Fibroblast of skin of back (primary cell): Measurements from ENCODE around the gene PRRC2A.

Source experiments
- DNase-seq: peaks from one replicate; pipeline ENCODE4 v3.0.0-alpha.2; 2013

PRRC2A gene

DNA sequence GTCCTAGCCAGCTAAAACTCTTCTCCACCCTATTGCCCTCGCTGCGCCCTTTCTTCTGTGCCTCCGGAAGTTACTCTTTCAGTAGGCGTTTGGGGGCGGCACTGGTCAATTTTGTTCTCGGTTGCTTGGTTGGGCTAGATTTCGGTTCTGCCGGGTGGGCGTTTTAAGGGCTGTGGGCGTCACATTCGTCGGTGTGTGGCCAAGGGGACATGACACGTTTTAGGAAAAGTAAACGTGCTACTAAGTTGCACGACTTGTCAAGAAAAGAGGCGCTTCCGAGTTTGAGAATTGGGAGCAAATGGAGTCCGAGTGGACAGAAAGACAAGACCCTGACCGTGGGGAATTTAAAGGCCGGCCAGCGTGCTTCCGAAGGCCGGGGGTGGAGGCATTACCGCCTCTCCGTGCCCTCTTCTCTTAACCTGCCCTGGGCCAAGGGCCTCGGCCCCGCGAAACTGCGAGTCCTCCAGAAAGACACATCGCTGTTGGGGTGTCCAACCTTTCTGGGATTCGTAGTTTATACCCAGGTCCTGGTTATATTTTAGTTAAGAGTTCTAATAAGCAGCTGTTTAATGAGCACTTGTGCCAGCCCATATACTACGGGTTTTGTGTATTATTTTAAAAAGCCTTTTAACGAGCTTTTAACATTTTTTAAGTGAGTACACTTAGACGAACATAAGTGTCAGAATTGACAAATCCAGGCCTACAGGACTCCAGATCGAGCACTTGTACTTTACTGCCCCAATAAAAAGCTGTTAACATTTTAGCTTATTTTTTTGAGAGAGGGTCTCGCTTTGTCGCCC lies 32.6 kb downstream of the PRRC2A start:
- peak; percentile 94 for DNase-seq

DNA sequence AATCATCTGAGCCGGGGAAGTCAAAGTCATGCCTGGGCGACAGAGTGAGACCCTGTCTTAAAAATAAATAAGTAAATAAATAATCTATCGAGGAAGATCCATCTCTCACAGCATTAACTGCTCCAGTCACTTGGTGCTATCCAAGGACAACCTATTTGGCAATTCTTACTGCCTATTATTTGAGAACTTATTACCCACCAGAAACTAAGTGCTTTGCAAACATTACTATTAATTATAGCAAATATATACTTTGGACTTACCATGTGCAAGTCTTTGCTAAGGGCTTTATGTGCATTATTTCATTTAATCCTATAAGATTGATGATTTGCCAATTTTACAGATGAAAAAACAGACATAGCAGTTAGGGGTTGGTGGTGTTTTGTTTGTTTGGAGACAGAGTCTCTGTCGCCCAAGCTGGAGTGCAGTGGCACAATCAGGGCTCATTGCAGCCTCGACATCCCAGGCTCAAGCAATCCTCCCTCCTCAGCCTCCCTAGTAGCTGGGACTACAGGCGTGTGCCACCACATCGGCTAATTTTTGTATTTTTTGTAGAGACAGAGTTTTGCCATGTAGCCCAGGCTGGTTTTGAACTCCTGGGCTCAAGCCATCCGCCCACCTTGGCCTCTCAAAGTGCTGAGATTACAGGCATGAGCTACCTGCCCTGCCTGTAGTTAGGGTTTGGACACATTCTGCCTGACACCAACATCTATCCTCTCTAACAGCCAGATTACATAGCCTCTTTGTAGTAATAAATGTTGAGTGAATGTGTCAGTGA lies 34.2 kb downstream of the PRRC2A start:
- no peak for DNase-seq

DNA sequence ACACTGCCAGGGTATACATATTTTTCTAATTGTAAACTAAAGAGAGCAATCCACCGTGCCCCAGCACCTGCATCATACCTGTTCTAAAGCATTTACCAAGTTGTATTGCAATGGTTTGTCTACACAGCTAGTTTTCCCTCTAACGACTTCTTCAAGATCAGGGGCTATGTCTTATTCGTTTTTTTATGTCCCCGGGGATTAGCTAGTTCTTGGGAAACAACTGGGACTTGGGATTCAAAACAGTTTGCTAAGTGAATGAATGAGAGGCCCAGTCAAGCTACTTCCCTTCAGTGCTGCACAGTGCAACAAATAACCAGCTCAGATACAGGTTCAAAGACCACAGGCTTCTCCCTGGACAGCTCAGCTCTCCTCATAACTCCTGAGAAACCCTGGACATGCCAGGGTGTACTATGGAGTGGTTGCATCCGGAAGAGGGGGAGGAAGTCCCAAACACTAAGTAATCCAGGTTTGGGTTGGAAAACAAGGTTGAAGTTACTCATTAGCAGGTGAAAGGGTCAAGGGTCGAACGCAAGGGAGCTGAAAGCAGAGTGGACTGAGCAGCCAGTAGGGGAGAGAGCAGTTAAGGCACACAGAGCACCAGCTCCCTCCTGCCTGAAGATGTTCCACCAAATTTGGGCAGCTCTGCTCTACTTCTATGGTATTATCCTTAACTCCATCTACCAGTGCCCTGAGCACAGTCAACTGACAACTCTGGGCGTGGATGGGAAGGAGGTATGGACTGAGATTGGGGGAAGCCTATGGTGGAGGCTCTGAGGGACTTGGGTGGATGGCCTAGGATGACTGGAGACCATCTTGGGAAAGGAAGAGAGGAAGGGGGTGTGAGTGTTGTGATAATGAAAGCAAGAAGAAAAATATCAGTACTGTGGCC lies 35.1 kb downstream of the PRRC2A start, which contains the start of gene APOM:
TSS of gene APOM (plus strand) at position 546 of the 889 bp plus-strand sequence. CDS start at position 619, 73 bp downstream.
- no peak for DNase-seq

DNA sequence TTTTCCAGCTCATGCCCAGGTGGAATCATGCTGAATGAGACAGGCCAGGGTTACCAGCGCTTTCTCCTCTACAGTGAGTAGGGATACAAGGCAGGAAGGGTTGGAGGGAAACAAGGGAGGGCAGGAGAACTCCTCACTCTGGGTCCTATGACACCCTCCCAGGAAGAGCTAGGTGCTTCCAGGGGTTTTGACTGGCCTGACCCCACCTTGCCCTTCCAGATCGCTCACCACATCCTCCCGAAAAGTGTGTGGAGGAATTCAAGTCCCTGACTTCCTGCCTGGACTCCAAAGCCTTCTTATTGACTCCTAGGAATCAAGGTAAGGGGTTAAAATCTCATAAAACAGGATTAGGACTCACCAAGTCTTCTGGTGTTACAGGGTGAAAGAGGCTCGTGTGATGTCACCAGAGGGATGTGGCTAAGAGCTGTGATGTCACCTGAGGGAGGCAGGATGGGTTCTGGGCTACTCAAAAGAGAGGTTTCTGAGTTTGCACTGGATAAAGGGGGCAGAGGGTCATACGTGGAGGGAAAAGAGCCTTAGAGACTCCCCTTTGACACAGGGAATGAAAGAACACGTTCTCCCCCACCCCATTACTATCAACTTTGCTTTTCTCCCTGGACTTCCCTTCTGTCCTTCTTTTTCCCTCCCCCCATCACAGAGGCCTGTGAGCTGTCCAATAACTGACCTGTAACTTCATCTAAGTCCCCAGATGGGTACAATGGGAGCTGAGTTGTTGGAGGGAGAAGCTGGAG lies 37.1 kb downstream of the PRRC2A start:
- DNase-seq = no peak

DNA sequence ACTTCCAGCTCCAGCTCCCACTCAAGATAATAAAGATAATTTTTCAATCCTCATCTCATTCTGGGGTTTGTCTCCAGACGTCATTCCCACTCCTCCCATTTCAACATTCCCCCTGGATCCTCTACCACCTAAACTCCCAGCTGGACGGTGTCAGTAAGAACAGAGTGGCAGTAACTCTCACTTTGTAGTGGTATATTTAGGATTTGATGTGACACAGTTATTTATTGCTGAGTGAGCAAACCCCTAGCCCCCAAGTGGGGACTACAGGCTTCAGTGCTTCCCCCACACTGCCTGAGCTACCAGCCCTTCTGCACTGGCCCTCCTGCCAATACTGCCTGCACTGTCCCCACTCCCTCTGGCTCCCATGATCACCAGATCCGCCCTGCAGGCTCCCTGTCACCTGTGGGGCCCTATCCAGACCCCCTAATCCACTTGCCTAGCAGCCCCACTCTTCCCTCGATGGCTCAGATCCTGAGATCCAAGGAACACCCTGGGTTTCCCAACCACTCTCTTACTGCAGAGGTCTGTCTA lies 37.7 kb downstream of the PRRC2A start:
- DNase-seq = no peak

DNA sequence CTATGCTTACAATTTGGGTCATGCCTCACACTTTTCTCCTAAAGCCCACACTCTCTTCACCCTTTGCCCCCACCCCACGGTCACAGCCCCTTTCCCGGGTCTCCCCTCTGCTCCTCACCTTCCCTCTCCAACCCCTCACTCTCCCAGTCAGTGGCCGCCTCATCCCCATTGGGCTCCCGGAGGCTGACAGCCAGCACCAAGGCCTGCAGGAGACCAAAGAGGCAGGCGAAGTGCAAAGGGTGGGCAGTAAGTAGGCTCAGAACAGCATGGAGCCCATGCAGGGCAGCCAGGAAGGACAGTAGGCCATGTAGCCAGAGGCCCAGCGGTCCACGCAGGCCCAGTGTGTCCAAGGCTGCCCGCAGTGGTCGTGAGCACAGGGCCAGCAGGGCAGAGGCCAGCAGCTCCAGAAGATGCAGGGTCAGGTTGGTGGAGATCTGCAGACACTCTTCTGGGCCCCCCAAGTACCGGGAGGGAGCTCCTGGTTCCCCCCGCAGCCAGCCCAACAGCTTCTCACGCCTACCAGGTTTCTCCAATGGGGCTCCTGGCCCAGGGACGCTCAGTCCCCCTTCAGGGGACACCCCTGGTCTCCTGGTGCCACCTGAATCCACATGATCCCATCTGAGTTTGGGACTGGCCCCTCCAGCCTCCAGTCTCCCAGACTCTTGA lies 38.6 kb downstream of the PRRC2A start:
- no peak for DNase-seq

DNA sequence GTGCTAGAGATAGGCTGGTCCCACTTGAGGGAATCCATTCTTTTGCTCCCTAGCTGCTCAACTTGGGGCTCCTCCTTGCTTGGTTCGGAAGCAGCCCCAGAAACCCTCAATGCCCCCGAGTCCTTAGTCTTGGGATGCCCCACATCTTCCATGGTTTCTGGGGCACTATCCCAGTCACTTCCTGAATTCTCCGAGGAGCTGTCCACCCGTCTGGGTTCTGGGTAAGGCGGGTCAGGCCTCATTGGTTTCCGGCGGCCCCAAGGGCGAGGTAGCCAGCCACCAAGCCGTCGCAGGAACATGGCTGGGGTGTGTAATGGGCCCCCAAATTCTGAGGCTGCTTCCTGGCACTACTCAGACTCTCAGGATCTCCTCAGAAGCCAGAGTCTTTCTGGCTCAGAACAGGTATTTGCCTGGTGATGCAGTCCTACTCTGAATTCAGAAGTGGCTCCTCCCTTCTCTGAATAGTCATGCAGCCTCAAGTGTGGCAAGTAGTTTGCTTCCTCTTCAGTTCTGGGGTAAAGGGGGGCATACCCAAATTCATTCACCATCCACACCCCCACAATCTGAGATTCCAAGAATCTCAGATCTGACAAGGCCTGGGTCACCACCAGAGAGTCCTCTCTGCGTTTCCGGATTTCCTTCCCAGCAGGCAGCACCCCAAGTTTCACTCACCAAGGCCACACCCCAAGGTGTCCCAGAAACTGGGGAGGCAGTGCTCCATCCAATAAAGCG lies 39.3 kb downstream of the PRRC2A start:
- peak; percentile 23 for DNase-seq

DNA sequence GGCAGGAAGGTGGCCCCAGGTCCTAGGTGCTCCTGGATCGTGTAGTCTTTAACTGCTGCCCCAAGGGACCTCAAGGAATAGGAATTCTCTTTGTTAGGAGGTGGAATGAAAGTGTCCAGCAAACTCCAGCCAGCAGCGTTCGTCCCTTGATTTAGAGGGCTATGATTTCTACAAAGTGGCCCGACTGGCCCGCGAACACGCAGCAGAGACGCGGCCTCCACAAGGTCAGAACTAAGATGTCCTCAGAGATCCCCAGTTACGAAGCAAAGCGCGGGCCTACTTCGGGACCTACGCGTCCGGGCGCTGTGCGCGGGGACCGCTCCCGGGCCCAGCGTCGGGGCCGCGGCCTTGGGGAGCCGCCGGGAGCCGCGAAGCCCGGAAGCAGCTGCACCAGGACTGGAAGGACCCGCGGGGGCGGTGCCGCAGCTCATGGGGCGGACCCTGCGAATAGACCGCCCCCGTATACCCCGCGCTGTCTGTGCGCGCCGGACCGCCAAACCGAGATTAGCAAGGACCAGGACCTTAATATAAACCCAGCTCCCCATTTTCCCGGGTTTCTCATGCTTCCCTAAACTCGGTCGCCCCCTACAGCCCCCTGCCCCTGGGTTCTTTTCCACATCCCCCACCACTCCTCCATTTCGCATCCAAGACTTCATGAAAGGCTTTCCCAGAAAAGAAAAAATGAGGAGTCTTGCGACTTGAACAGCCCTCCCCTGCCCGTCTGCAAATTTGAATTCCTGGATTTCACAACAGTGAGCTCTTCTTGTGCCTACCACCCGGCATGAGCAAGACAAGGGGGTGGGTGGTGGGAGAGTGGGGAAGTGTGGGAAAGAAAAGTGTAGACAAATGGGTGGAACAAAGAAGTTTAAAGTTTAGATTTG lies 40.1 kb downstream of the PRRC2A start, which contains the start of gene C6orf47:
TSS of gene C6orf47 (minus strand) at position 398 of the 881 bp plus-strand sequence. CDS start 831 bp downstream, outside the sequence.
- DNase-seq = peak; percentile 80

DNA sequence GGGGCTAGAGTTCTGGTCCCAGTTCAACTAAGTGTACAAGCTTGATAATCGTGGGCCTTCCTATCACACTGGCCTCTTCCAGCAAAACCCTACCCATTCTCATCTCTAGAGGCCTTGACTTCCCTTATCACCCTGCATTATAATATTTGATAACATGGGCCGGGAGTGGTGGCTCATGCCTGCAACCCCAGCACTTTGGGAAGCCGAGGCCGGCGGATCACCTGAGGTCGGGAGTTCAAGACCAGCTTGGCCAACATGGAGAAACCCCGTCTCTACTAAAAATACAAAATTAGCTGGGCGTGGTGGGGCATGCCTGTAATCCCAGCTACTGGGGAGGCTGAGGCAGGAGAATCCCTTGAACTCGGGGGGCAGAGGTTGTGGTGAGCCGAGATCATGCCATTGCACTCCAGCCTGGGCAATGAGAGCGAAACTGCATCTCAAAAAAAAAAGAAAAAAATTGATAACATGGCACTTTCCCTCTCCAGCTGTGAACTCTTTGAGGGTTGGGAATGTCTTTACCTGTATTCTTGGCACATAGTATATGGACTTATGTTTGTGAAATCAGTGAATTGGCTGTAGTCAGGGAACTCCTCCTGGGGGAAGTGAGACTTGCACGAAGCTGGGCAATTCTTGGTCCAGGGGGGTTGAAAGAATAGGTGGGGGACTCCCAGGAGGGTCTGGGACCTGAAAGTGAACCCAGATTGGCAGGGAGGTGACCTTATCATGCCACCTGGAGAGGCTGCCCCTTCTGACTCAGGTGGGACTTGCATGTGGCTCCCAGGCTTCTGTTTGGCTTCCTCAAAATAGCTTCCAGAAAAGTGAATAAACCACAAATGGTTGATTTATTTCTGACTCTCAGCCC lies 41.0 kb downstream of the PRRC2A start:
- no peak for DNase-seq

DNA sequence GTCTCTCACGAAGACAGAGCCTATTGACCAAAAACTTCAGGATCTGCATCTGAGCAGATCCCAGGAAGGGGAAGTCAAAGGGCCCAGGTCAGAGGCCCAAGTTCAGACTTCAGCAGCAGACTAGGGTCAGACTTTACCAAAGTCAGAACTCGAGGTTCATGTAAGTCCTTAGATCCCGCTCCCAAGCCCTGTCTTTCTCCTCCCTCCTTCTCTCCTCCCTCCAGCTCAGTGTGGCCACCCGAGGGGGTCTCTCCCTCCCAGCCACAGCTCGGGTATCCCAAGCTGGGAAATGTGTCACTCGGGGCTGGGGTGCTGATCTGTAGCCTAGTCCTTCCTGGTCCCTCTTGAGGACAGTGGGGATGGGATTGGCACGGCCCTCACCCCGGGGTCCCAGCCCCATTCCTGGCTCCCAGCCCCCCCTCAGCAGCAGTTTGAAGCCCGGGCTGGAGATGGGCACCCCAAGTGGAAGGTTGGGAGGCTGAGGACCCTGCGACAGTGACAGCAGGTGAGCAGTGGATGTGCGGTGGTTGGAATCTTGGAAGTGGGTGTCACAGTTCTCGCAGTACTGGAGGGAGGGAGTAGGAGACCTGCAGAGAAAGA lies 41.7 kb downstream of the PRRC2A start:
- no peak for DNase-seq

DNA sequence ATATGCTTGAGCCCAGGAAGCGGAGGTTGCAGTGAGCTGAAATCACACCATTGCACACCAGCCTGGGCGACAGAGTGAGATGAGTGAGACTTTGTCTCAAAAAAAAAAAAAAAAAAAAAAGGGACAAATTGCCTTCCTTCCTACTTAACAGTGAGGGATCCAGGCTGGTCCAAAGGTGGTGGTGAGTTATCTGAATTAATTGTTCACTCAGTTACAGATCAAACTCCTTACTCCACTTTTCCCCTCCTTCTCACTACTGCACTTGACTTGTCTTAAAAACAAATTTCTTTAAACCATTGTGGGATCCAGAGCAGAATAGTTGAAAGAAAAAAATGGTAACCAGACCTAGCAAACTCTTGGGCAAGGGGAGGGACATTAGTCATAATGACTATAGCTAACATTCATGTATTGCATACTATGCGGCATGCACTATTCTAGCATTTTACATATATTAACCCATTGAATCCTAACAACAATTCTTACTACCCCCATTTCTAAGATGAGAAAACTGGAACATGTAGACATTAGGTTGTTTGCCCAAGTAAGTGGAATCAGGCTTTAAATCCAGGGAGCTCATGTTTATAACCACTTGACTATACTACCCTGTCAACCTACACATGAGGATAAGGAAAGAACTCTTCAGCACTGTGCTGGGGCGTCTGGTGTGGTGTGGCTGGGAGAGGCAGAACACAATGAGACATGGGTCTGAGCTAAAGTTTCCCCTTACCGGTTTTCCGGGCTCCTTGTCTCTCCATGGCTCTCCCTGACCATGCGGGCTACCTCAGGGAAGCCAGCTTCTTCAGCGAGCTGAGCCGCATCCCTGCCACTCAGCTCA lies 42.8 kb downstream of the PRRC2A start:
- DNase-seq = peak; percentile 60

DNA sequence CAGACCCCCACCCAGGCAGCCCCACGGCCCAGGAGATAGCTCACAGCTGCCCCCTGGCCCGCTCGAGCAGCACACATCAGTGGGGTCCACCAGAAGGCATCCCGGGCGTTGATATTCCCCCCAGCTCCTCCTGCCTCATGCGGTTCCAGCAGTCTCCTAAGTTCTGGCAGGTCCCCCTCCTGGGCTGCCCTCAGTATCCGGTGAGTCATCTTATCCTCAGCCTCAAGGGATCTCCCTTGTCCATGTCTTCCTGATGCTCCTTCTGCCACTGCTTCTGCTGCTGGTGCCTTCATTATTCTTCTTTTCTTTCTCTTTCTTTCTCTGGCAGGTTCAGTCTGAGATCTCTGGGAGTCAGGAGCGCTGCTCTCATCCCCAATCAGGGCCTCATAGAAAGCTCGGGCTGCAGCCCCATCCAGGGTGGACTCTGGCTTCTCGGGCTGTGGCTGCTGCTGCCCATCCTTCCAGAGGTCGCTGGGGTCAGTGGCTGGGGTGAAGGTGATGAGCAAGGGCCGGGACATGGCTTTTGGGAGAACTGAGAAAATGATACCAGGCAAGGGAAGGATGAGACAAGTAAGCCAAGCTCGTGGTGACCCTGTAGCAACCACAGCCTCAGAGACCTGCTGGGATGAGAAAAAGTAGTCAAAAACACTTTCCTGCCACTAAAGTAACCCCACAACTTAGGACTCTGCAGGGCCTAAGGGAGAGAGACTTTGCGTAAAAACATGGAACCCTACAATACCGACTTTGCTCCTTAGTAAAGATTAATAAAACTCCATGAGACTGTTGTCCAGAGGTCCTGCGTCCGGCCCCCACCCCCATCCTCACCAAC lies 43.7 kb downstream of the PRRC2A start:
- peak; percentile 91 for DNase-seq

DNA sequence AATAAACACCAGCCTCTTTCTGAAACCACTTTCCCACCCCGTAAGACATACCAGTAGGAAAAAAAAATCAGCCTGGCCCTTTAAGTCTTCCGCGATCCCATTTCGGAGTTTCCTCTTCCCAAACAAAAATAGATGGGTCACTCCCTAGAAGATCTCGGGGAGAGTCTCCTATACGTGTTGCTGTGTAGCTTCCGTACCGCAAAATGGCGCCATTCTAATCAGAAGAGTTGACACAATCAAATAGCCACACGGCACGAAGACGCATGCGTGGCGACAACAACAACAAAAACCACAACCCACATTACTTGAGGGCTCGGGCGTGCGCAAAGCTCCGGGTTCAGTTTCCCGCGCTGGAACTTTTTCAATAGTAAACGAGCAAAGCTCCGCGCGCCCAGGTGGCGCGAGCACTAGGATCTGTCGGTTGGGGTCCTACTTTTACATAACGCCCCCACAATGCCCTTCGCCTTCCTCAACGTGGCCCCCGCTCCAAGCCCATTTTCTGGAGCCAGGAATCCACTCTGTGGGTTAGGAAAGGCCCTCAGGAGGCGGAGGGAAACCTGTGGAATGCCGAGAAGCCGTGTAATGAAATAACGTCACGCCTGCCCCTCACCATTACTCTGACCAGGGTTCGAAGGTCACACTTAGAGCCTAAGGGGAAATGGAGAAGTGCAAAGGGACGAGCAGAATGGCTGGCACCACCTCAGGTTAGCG lies 44.4 kb downstream of the PRRC2A start, which contains the start of gene GPANK1:
TSS of gene GPANK1 (minus strand) at position 208 of the 711 bp plus-strand sequence. CDS start 519 bp downstream, outside the sequence.
- peak; percentile 91 for DNase-seq

DNA sequence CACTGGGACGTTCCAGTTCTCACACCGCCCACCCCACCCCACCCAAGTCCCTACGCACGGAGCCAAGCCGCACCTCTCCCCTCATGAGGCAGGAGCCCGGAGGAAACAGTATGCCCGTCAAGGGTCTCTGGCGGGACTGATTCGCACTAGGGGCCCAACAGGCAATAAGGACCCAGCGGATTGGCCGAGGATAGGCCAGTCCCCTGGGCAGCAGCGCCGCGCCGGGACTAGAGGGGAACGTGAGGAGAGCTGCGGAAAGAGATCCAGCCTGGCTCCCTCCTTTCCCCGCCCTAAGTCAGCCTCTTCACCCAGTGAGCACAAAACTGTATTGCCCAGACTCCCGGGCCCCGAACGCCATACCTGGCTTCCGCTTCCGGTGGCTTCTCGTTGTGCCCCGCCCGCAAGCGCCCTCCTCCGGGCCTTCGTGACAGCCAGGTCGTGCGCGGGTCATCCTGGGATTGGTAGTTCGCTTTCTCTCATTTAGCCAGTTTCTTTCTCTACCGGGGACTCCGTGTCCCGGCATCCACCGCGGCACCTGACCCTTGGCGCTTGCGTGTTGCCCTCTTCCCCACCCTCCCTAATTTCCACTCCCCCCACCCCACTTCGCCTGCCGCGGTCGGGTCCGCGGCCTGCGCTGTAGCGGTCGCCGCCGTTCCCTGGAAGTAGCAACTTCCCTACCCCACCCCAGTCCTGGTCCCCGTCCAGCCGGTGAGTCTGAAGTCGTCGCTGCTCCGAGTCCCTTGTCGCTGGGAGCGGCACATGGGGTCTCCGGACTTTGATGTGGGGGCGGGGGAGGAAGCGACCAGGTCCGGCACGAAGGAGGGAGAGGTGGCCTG lies 45.2 kb downstream of the PRRC2A start, which contains the start of gene CSNK2B:
TSS of gene CSNK2B (plus strand) at position 580 of the 836 bp plus-strand sequence. CDS start 752 bp downstream, outside the sequence.
- DNase-seq = peak; percentile 98
